Measurements from ENCODE around the gene PLCL1. TPM values are rescaled to one million over a fixed set of nuclear protein-coding genes. Genes with fewer than 3 reads are reported as not detected.

The PLCL1 gene
- total and polyA plus RNA-seq, 12 donors = 17.3 to 131 (median 102) TPM

DNA sequence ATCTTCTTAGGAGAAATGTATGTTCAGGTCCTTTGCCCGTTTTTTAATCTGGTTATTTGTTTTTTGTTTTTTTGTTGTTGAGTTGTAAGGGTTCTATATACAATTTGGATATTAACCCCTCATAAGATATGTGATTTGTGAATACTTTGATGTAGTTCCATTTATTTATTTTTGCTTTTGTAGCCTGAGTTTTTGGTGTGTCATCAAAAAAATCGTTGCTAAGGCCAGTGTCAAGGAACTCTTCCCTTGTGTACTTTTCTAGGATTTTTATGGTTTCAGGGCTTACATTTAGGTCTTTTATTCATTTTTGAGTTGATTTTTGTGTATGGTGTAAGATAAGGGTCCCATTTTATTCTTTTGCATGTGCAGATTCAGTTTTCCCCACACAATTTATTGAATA, 372.6 kb downstream of the PLCL1 start:
- TF ChIP-seq, protein P1, sequence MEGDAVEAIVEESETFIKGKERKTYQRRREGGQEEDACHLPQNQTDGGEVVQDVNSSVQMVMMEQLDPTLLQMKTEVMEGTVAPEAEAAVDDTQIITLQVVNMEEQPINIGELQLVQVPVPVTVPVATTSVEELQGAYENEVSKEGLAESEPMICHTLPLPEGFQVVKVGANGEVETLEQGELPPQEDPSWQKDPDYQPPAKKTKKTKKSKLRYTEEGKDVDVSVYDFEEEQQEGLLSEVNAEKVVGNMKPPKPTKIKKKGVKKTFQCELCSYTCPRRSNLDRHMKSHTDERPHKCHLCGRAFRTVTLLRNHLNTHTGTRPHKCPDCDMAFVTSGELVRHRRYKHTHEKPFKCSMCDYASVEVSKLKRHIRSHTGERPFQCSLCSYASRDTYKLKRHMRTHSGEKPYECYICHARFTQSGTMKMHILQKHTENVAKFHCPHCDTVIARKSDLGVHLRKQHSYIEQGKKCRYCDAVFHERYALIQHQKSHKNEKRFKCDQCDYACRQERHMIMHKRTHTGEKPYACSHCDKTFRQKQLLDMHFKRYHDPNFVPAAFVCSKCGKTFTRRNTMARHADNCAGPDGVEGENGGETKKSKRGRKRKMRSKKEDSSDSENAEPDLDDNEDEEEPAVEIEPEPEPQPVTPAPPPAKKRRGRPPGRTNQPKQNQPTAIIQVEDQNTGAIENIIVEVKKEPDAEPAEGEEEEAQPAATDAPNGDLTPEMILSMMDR (IDR thresholded peaks at IDR 0.05) = no peak
- intact Hi-C loops (cut with DNase I) = no loop called here
- peaks cover 0 to 4% (median 0%) of the 10 kb centered on the region in 9 donors for H3K4me1 ChIP-seq
- H3K27me3 ChIP-seq = no peaks in the 10 kb centered on the region
- peaks cover 0 to 24% (median 0%) of the 10 kb centered on the region in 11 donors for H3K9me3 ChIP-seq
- WGBS, 2 donors = 81 to 84% methylated on average over 2 of the region's 2 CpGs
- no peak for DNase-seq
- no peak for ATAC-seq
- H3K36me3 ChIP-seq = no peaks in the 10 kb centered on the region
- H3K27ac ChIP-seq = no peak overlapping the region
- H3K4me3 ChIP-seq = no peak overlapping the region

DNA sequence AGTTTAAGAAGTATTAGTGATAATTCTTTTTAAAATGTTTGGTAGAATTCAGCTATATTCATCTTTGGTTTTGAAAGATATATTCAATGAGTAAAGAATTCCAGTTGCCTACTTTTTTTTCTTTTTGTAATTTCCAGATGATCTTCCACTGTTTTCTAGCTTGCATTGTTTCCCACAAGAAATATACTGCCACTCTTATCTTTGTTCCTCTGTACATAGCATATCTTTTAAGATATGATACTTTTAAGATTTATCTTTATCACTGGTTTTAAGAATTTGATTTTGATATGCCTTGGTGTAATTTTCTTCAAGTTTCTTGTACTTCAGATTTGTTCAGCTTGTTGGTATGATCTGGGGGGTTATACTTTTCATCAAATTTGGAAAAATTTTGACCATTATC, 374.4 kb downstream of the PLCL1 start:
- Histone ChIP-seq H3K27me3 (no peaks in the 10 kb centered on the region), H3K36me3 (no peaks in the 10 kb centered on the region), H3K27ac (no peak overlapping the region), H3K4me1 (no peaks in the 10 kb centered on the region), H3K9me3 (peaks cover 0 to 24% (median 0%) of the 10 kb centered on the region in 11 donors), H3K4me3 (no peak overlapping the region)
- ATAC-seq = no peak
- no peak for DNase-seq
- TF ChIP-seq, protein P1 (IDR thresholded peaks at IDR 0.05) = no peak
- intact Hi-C loops (cut with DNase I) = no loop called here

DNA sequence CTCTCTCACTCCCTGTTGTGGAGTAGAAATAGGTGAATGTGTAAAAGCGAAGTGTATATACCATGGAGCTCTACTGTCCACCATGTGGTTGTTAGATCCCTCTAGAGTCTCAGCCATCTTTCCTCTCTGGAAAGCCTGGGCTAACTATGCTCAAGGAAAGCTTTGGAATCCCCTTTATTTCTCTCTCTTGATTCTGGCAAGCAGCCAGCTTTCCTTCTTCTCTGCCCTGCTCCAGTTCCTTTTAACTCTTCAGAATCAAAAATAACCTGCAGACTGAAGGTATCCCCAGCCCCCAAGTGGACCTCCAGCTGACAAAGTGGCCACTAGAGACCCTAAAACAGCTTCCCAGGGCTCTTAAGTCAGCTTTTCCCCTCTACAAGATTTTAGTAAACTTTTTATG, 381.9 kb downstream of the PLCL1 start:
- Histone ChIP-seq H3K27me3 (peaks cover 0 to 6% (median 0%) of the 10 kb centered on the region in 7 donors), H3K9me3 (peaks cover 0 to 13% (median 0%) of the 10 kb centered on the region in 11 donors), H3K4me1 (peaks cover 0 to under 1% (median 0%) of the 10 kb centered on the region in 9 donors), H3K4me3 (no peak overlapping the region), H3K36me3 (no peaks in the 10 kb centered on the region), H3K27ac (no peak overlapping the region)
- intact Hi-C loops (cut with DNase I) = no loop called here
- 89 to 94% methylated on average over 1 of the region's 1 CpG for WGBS, 2 donors
- no peak for ATAC-seq
- TF ChIP-seq, protein P1 (IDR thresholded peaks at IDR 0.05) = no peak
- no peak for DNase-seq

DNA sequence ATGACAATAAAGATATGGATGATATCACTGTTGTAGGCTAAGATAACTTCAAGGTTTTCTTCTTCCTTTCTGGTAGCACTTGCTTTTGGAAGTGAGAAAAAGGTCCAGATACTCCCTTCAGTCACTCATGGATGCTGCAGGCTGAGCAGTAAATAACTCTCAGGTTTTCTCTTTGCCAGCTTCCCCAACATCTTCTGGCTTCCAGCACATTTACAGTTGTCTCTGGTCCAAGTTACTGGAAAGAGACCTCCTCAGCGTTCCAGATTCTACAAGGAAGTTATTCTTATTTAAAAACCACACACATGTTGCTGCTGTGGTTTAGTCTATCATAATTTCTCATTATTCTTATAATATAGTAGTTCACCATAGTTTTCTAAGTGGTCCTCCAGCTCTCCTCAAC, 383.4 kb downstream of the PLCL1 start:
- Histone ChIP-seq H3K4me1 (peaks cover 0 to 7% (median 0%) of the 10 kb centered on the region in 9 donors), H3K27me3 (peaks cover 0 to 6% (median 0%) of the 10 kb centered on the region in 7 donors), H3K9me3 (peaks cover 0 to 13% (median 0%) of the 10 kb centered on the region in 11 donors), H3K27ac (no peak overlapping the region), H3K4me3 (no peak overlapping the region), H3K36me3 (no peaks in the 10 kb centered on the region)
- TF ChIP-seq, protein P1 (IDR thresholded peaks at IDR 0.05) = no peak
- WGBS, 2 donors = 50 to 68% methylated on average over 1 of the region's 1 CpG
- ATAC-seq (no peak), DNase-seq (no peak)
- intact Hi-C loops (cut with DNase I) = no loop called here
